Epithelial cell of proximal tubule (primary cell): Measurements from ENCODE around the gene XRCC4. TPM values are rescaled to one million over a fixed set of nuclear protein-coding genes. Genes with fewer than 3 reads are reported as not detected.
"Not testable (repeated sequence)": the region's sequence is repeated elsewhere in the genome, so short reads cannot be mapped to it uniquely, and the experiment has no call there.

Source experiments
- DNase-seq: peaks from one replicate; pipeline ENCODE4 v3.0.0-alpha.2; 2011; ENCODE audit warnings: low read depth
- H3K4me3 ChIP-seq: 2 replicates; pipeline ENCODE4 v1.5.1; 2011; ENCODE audit warnings: low read depth, mild to moderate bottlenecking, low read length
- total RNA-seq: library from RNA; depleted of rRNA; stranded (reverse); fragments of >200 nt; gene quantifications from 2 replicates; pipeline ENCODE4 v1.2.3, GENCODE V29; 2015
- TF ChIP-seq, protein P1 (sequence below): conservative IDR thresholded peaks from 2 replicates; pipeline ENCODE4 v1.5.1; 2012; ENCODE audit warnings: low read depth, mild to moderate bottlenecking, low read length

The XRCC4 gene
- total RNA-seq, 1 donor from 2014 or later, result 16.4 TPM

DNA sequence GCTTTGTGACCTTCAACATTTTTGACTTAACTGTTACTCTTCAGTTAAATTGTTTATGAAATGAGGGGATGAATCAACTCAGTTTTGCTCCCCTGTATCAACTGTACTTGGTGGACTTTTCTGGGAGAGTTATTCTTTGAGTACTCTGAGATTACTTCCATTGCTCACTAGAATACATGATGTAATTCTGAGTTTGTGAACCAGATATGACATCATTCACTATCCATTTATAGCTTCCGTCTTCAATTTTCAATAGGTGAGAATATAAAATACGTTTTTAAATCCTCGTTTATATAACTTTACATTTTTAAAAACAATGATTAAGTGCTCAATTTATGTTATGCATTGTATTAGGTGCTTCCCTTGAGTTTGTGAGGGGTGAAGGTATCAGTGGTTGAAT lies 71.0 kb downstream of the XRCC4 start:
- TF ChIP-seq, protein P1, sequence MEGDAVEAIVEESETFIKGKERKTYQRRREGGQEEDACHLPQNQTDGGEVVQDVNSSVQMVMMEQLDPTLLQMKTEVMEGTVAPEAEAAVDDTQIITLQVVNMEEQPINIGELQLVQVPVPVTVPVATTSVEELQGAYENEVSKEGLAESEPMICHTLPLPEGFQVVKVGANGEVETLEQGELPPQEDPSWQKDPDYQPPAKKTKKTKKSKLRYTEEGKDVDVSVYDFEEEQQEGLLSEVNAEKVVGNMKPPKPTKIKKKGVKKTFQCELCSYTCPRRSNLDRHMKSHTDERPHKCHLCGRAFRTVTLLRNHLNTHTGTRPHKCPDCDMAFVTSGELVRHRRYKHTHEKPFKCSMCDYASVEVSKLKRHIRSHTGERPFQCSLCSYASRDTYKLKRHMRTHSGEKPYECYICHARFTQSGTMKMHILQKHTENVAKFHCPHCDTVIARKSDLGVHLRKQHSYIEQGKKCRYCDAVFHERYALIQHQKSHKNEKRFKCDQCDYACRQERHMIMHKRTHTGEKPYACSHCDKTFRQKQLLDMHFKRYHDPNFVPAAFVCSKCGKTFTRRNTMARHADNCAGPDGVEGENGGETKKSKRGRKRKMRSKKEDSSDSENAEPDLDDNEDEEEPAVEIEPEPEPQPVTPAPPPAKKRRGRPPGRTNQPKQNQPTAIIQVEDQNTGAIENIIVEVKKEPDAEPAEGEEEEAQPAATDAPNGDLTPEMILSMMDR, result no peak
- DNase-seq, result no peak
- H3K4me3 ChIP-seq, result no peak overlapping the region

DNA sequence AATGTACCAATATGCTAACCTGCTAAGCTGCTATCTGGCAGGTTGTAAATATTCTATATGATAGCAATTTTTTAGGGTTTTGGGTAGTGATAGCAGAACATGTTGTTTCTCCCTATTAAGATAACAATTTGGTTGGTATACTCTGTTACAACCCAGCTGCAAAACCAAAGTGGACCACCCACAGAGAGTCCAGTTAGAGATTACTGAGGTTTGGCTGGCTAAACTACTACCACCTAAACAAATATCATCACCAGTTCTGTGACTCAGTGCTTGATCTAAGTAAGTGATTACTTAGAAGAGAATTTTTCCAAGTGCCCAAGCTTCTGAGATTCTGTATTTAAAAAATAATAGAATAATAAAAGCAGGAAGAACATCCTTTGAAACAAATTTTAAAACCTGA lies 72.3 kb downstream of the XRCC4 start:
- DNase-seq, result peak; percentile 55
- H3K4me3 ChIP-seq, result no peak overlapping the region
- TF ChIP-seq, protein P1, result no peak

DNA sequence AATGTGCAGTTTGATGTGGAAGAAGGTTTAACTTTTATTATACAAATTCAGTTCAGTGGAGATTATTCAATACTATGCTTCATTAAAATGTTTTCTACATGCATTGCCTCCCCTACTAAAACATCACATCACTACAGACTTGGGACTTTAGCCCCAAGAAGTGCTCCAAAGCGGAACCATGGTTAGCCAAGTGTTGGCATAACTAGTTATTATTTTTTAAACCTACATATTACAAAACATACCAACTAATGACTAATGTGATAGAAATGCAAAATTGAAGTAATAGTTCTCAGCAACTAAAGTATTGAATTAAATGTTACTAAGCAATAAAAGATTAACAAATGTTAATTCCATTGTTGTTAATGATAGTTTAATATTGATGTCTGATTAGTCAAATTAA lies 74.5 kb downstream of the XRCC4 start:
- TF ChIP-seq, protein P1, result no peak
- no peak for DNase-seq
- H3K4me3 ChIP-seq, result no peak overlapping the region

DNA sequence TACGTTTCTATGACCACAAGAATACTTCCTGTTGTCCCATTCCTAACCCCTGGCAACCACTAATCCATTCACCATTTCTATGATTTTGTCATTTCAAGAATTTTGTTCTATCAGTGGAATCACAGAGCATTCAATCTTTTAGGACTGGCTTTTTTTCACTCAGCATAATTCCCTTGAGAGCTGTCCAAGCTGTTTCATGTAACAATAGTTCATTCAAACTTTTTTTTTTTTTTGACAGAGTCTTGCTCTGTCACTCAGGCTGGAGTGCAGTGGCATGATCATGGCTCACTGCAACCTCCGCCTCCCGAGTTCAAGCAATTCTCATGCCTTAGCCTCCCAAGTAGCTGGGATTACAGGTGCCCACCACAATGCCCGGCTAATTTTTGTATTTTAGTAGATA lies 75.6 kb downstream of the XRCC4 start:
- not testable (repeated sequence) for DNase-seq, H3K4me3 ChIP-seq

DNA sequence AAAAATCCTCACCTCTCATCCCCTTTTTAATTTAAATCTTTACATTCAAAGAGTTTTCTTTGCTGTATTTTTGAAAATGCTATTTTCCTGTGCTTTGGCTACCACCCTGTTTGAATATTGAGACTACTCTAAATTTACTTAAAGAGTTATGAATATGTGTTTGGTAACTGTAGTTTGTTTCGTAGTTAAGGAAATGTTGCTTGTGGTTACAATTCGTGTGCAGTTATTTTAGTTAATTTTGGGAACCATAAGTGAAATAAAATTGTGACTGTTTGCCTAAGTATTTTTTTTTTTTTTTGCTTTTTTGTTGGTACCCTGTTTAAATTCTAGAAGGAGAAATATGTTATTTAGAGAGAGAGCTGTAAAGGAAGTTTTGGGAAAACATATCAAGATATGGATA lies 78.7 kb downstream of the XRCC4 start:
- no peak for DNase-seq
- H3K4me3 ChIP-seq, result no peak overlapping the region
- TF ChIP-seq, protein P1, result no peak

DNA sequence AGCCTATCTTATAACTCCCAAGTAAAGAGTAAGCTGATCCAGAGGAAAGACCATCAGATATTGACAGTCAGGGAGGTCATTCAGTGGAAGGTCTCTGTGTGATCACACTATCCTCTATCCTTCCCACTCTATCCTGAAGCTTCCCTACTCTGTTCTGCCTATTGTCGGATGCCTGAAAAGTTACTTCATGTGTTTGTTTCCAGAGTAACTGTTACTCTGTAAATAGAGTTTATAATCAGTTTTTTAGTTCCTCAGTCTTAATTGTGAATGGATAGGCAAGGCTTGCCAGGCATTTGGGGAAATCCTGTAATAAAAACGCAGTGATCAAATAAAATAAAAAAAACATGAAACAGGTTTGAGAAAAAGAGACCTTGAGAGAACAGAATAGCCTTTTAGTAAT lies 79.8 kb downstream of the XRCC4 start:
- H3K4me3 ChIP-seq, result no peak overlapping the region
- TF ChIP-seq, protein P1, result no peak
- no peak for DNase-seq

DNA sequence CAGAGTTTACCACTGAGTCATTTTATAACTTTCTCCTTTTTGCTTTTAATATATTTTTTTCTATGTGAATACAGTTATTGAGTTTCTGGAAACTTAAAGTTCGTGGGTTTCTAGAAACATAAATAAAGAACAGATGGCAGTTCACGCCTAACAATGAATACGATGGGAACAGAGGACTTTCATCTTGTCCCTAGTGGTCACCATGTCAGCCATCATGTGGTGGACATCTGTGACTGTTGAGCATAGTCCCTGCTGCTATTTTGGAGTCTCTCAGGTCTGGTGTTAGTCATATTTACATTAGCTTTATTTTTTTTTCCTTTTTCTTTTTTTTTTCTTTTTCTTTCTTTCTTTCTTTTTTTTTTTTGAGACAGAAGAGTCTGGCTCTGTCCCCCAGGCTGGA lies 85.3 kb downstream of the XRCC4 start:
- TF ChIP-seq, protein P1, result no peak
- no peak overlapping the region for H3K4me3 ChIP-seq

DNA sequence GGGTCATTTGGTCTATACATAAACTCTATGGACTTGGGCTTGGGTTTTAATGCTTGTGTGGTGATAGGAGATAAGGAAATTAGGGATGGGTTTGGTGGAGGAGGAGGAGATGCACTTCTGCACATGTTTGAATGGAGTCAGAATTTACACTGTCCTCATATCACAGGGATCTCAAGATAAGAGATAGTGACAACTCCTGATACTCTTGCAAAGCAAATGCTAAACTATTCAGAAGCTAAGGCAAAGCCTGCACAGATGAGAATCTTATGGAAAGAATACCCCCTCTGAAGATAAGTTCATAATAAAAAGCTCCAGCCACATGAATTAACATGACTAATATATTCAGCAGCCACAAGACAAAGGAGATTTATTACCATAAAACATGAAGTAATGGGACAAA lies 90.2 kb downstream of the XRCC4 start:
- no peak overlapping the region for H3K4me3 ChIP-seq
- DNase-seq, result no peak
- TF ChIP-seq, protein P1, result no peak

More for the DNA sequence above, 85.3 kb downstream of the XRCC4 start:
- no peak for DNase-seq
